ENCODE results near the gene DNAJB6.
"Not testable (repeated sequence)": the region's sequence is repeated elsewhere in the genome, so short reads cannot be mapped to it uniquely, and the experiment has no call there.

Gene DNAJB6

GRCh38 chr7:157329447-157329846 lies 7.4 kb upstream of the DNAJB6 start:
- no peak for DNase-seq

GRCh38 chr7:157330567-157330966 lies 6.2 kb upstream of the DNAJB6 start:
- DNase-seq: not testable (repeated sequence)

GRCh38 chr7:157331049-157331448 lies 5.8 kb upstream of the DNAJB6 start:
- DNase-seq: not testable (repeated sequence)

GRCh38 chr7:157335236-157335635 lies 1.6 kb upstream of the DNAJB6 start:
- no peak for DNase-seq

GRCh38 chr7:157335991-157336382 lies 817 bp upstream of the DNAJB6 start:
- DNase-seq: no peak

GRCh38 chr7:157337316-157338149 lies 729 bp downstream of the DNAJB6 start:
- peak in 1 of 2 donors; percentile 71 for DNase-seq

- peak; percentile 3 to 40 for DNase-seq
These were observed 3.2 kb downstream of the DNAJB6 start for GRCh38 chr7:157339777-157340677.

- no peak for DNase-seq
These were observed 10.6 kb downstream of the DNAJB6 start for GRCh38 chr7:157347217-157347904.

- DNase-seq: no peak
These were observed 11.7 kb downstream of the DNAJB6 start for GRCh38 chr7:157348548-157348947.

- DNase-seq: no peak
These were observed 15.7 kb downstream of the DNAJB6 start for GRCh38 chr7:157352516-157352915.

GRCh38 chr7:157355784-157356511 lies 19.1 kb downstream of the DNAJB6 start:
- no peak for DNase-seq

GRCh38 chr7:157357129-157358040 lies 20.6 kb downstream of the DNAJB6 start:
- no peak for DNase-seq

- DNase-seq: no peak
These were observed 21.4 kb downstream of the DNAJB6 start for GRCh38 chr7:157358041-157358752.

GRCh38 chr7:157358753-157359096 lies 21.9 kb downstream of the DNAJB6 start:
- DNase-seq: no peak

GRCh38 chr7:157359581-157359980 lies 22.8 kb downstream of the DNAJB6 start:
- DNase-seq: no peak

- DNase-seq: no peak
These were observed 23.8 kb downstream of the DNAJB6 start for GRCh38 chr7:157360483-157361025.

- DNase-seq: no peak
These were observed 24.7 kb downstream of the DNAJB6 start for GRCh38 chr7:157361537-157361936.

- DNase-seq: no peak
These were observed 25.9 kb downstream of the DNAJB6 start for GRCh38 chr7:157362729-157363128.

- no peak for DNase-seq
These were observed 29.9 kb downstream of the DNAJB6 start for GRCh38 chr7:157366722-157367121.

- DNase-seq: no peak
These were observed 32.2 kb downstream of the DNAJB6 start for GRCh38 chr7:157368955-157369354.

GRCh38 chr7:157370742-157371141 lies 33.9 kb downstream of the DNAJB6 start:
- no peak for DNase-seq
